NCI-H1694 (cell line): ENCODE data around the gene SLC9A3.
"Not testable (repeated sequence)": the region's sequence is repeated elsewhere in the genome, so short reads cannot be mapped to it uniquely, and the experiment has no call there.

ENCODE experiments used
- DNase-seq: peaks from one replicate; lab custom pipeline; 2025; lab: John Stamatoyannopoulos, UW

Gene SLC9A3

GRCh38 chr5:525916-526315 lies 1.7 kb upstream of the SLC9A3 start:
- DNase-seq = no peak

GRCh38 chr5:524973-525761 lies 918 bp upstream of the SLC9A3 start:
- DNase-seq = no peak

- no peak for DNase-seq
Measured at GRCh38 chr5:523441-524222, 617 bp downstream of the SLC9A3 start.

DNA sequence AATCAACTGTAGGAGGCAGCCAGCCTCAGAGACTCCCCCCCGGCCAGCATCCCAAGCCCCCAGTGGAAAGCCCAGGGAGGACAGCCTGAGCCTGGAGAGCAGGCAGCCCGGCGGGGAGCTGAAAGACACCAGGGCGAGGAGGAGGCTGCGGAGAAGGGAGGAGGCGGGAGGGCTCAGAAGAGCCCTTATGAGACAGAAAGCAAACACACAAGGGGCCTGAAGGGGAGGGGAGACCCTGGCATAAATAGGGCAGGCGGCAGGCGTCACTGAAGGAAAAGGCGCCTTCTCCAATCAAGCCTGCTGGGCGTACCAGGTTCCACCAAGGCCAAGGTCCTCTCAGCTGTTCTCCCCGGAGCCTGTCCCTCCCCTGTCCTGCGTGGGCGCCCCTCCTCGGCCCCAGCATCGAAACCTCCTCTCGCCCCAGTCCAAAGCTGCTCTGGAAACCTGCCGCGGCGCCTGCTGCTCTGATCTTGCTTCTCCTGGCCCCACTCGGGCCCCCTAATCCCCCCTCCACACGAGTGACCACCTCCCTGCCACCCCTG lies 1.3 kb downstream of the SLC9A3 start:
- DNase-seq = no peak

- DNase-seq = no peak
Measured at GRCh38 chr5:522116-522515, 2.1 kb downstream of the SLC9A3 start.

DNA sequence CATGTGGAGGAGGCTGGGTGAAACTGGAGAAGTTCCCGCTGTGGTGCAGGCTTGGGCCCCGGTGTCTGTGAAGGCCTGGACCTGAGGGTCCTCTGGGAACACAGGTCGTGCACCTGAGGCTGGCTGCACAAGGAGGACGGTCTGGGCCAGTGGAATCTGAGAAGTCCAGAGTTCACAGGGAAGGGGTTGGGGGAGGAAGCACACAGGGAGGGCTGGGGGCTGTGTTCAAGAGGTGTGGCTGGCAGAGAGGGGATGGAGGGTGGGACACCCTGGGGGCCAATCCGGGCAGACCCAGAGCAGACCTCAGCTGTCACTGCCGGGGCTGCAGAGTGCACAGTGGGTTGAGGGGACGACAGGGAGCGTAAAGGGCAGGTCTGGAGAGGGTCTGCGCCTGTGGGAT lies 2.6 kb downstream of the SLC9A3 start:
- no peak for DNase-seq

DNA sequence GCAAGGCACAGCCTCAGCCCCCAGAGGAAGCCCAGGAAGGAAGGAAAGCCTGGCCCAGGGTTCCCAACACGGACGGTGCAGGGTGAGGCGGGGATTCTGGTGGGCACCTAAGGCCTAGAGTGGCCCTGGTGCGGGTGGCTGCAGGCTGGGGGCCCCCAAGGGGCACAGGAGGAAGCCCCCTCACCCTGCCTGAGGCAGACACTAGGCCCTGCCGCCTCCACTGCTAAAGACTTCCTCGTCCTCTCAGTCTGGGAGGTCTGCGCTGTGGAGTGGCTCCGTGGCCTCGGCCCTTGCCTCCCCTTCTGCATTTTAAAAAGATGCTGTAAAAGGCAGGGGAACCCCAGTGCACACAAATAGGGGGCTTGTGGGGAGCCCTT lies 3.4 kb downstream of the SLC9A3 start:
- DNase-seq = no peak

GRCh38 chr5:520196-520849 lies 3.9 kb downstream of the SLC9A3 start:
- no peak for DNase-seq

GRCh38 chr5:518721-519120 lies 5.5 kb downstream of the SLC9A3 start:
- no peak for DNase-seq

GRCh38 chr5:517535-518100 lies 6.6 kb downstream of the SLC9A3 start:
- DNase-seq = no peak

GRCh38 chr5:516980-517379 lies 7.3 kb downstream of the SLC9A3 start:
- no peak for DNase-seq

DNA sequence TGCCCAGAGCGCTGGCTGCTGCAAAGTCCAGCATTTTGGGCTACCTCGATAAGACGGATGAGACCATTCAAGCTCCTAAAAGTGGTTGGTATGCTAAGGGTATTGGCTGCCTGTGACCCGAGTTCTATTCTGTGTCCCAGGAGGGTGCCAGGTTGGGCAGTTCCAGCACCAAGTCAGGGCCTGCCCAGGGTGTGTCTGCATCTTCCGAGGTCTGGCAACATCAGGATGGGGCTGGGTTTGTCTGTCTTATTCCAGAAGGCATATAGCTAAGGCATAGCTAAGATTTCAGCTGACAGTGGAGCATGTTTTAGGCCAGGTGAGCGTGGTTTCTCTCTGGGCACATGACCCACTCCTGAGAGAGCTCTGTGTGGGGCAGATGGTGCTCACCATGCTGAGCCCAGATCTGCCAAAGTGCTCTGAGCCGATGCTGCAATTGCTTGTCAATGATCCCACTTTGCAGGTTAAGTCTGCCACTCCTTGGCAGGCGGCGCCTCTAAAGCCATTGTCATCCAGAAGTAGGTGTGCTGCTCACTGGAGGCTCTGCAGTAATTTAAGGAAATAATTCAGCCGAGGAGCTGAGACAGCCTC lies 7.8 kb downstream of the SLC9A3 start:
- no peak for DNase-seq

GRCh38 chr5:515273-515836 lies 8.9 kb downstream of the SLC9A3 start:
- DNase-seq = no peak

- no peak for DNase-seq
Measured at GRCh38 chr5:514673-515072, 9.6 kb downstream of the SLC9A3 start.

GRCh38 chr5:514101-514485 lies 10.2 kb downstream of the SLC9A3 start:
- DNase-seq = no peak

DNA sequence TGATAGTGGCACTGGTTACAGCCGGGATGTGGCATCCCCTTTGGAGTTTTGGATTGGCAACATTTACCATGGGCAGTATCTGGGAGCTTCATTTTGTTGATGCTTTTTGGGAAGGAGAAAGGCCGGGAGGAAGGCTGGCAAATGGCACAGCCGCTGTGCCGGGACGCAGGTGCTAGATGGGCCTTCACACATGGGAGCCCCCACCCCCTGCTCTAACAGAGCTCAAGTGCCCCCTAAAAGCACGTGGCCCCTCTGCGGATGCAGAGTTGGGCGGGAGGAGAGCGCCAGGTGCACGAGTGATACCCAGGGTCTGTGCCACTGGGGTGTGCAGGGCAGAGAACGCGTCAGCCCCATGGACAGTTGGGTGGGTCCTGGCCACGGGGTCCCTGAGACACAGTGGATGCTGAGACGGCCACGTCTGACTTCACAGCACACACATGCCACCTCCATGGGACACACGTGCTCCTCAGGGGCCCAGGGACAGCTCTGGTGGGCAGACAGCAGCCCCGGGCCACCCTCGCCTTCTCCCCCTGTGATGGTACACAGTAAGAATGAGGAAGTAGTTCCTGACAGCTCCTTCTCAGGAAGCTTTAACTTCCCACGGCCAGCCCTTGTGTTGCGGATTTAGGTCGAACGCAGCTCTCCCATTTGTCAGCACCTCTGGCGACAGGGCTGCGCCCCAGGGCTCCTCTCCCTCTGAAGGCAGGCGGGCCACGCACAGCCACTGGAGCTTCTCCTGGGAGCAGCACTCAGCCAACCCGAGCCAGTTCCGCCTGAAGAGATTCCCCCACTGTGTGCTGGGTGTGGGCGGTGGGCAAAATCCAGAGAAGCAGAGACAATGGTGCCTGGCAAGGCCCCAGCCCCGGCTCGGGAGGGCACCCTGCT lies 10.8 kb downstream of the SLC9A3 start:
- DNase-seq = no peak

DNA sequence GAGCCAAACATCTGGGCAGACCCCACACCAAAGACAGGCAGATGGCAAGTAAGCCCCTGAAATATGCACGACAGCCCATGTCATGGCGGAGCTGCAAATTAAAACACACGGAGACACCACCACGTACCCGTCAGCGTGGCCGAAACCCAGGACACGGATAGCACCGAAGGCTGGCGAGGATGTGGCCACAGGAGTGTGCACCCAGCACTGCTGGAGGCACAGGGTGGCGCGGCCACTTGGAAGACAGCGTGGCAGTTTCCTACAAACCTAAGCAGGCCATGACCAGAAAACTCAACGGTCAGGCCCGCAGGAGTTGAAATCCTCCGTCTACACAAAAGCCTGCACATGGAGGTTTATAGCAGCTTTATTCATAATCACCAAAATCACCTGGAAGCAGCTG lies 12.8 kb downstream of the SLC9A3 start:
- no peak for DNase-seq

- DNase-seq = no peak
Measured at GRCh38 chr5:510521-510920, 13.7 kb downstream of the SLC9A3 start.

GRCh38 chr5:509611-510185 lies 14.6 kb downstream of the SLC9A3 start:
- no peak for DNase-seq

DNA sequence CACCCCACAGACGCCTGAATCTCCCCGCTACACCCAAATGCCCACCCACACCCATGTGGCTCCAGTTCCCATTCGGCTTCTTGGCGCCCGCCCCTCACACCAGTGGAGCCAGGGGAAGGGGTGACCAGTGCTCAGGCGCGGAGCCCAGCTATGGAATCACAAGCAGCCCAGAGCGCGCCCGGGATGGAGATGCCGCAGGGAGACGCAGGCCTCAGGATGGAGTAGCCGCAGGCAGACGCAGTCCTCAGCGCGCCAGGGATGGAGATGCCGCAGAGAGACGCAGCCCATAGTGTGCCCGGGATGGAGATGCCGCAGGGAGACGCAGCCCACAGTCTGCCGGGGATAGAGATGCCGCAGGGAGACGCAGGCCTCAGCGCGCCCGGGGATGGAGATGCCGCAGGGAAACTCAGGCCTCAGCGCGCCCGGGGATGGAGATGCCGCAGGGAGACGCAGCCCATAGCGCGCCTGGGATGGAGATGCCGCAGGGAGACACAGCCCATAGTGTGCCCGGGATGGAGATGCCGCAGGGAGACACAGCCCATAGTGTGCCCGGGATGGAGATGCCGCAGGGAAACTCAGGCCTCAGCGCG lies 16.2 kb downstream of the SLC9A3 start:
- DNase-seq = not testable (repeated sequence)
